ENCODE data around the gene MEF2D.

The MEF2D gene

DNA sequence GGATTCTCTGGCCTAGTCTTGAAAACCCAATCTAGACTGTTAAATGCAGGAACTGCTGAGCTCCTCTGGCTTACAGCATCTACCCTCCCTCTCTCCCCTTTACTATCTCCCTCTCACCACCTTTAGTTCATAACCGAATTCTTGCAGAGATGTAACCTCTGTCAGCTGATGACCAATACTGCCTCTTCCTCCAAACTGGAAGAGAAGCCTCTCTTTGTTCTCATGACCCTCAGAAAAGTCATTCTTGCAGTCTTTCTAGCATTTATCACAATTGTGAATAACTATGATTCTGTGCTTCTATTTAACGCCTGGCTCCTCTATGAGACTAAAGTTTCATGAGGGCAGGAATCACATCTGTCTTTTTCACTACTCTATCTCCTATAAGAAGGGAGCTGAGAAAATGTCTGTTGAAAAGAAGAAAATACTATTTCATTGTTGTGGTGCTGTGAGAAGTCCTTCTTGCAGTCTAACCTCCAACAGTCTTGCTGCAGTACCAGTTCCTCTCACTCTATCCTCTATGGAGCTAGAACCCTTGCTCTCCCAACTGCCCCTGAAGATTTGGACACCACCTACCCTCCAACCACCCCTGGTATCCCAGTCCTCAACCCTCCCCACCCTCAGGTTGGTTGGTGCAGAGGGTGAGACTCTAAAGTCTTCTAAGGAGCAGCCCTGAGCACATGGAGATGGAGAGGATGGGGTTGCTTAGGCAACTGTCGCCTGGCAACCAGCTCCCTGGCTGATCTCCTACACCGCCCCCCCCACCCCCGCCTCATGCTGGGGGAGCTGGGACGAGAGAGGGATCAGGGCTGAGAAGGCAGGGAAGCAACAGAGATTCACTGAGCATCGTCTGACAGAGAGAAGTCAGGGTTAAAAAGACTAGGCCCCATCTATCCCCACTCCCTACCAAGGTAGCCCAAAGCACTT is 13.9 kb downstream of the MEF2D start:
- no peak for DNase-seq (ENCODE audit: low spot score)

DNA sequence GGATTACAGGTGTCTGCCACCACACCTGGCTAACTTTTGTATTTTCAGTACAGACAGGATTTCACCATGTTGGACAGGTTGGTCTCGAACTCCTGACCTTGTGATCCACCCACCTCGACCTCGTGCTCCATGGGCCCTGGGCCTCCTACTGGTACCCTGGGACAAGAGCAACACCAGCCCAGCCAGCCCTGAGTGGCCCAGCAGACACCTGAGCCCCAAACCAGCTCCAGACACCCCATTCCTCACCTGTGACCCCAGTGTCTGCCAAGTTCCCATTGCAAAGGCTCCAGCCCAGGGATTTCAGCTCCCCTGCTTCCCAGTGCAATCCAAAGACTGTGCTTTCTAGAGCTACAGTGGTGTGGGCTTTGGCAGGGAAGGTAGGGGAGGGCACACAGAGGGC is 14.6 kb downstream of the MEF2D start:
- no peak for DNase-seq (ENCODE audit: low spot score)

GRCh38 chr1:156484480-156485058 is 16.0 kb downstream of the MEF2D start:
- DNase-seq (ENCODE audit: low spot score) = no peak

DNA sequence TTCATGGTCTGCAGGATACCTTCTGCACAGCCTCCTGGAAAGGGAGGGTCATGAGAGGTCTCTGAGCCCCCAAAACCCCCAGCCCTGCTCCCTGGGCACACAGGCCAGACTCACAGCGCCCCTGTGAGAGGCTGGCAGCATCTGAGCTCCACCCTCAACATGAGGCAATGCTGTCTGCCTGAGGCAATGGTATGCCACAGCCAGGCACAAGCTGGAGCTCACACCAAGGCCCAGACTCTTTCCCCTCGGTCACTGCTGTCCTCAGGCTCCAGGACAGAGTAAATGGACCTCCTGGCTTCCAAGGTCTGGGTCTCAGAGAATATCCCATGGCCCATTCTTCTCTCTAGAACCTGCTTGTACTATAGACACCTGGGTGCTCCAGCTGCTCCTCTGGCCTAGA is 17.2 kb downstream of the MEF2D start:
- DNase-seq (ENCODE audit: low spot score) = no peak

- no peak for DNase-seq (ENCODE audit: low spot score)
Measured at GRCh38 chr1:156482276-156482675, 18.3 kb downstream of the MEF2D start.

DNA sequence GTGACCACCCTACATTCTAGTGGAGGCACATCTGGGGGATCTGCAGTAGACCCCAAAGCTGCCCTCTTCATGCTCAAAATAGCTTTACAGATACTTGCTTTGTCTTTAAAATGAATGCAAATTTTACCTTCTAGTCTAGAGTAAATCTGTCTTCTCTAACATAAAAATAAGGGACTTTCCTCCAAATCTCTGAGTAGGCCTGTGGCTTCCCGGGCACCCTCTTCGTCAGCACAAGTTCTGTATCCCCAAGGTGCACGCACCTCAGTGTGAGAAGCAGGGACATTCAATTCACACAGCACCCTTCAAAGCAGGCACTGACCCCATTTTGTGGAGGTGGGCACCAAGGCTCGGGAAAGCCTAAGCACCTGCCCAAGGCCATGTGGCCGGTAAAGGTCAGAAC is 19.0 kb downstream of the MEF2D start:
- DNase-seq (ENCODE audit: low spot score) = peak; percentile 28

DNA sequence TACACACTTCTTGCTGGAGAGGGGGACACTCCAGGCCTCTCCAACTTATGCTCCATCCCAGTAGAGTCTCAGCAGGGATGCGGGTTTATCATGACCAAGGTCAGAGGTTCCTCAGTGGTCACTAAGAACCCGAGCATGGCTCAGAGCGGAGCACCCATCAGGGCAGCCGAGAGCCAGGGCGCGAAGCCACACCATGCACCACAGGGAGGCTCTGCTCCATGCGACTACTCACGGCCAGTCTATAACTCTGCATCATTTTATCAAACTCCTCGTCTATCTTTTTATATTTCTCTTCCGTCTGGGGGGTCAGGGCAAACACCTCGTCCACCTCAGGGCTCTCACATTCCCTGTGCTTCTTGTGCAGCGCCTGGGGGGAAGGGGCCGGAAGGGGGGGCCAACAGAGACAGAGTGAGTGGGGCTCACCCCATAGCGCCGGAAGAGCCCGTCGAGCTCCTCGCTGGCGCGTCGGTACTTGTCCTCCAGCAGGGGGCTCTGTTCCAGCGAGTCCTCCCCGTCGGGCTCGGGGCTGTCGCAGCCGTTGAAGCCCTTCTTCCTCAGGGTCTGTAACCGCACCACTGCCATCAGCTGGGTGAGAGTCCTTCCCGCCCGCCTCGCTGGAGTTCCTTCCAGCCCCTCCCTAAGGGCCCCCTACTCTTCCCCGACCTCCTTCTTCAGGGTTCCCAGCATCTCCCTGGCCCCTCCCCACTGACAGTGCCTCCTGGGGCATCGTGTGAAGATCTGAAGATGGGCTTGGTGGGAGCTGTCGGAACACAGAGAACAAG is 20.0 kb downstream of the MEF2D start:
- peak; percentile 80 for DNase-seq (ENCODE audit: low spot score)

- no peak for DNase-seq (ENCODE audit: low spot score)
Measured at GRCh38 chr1:156480016-156480370, 20.6 kb downstream of the MEF2D start.

DNA sequence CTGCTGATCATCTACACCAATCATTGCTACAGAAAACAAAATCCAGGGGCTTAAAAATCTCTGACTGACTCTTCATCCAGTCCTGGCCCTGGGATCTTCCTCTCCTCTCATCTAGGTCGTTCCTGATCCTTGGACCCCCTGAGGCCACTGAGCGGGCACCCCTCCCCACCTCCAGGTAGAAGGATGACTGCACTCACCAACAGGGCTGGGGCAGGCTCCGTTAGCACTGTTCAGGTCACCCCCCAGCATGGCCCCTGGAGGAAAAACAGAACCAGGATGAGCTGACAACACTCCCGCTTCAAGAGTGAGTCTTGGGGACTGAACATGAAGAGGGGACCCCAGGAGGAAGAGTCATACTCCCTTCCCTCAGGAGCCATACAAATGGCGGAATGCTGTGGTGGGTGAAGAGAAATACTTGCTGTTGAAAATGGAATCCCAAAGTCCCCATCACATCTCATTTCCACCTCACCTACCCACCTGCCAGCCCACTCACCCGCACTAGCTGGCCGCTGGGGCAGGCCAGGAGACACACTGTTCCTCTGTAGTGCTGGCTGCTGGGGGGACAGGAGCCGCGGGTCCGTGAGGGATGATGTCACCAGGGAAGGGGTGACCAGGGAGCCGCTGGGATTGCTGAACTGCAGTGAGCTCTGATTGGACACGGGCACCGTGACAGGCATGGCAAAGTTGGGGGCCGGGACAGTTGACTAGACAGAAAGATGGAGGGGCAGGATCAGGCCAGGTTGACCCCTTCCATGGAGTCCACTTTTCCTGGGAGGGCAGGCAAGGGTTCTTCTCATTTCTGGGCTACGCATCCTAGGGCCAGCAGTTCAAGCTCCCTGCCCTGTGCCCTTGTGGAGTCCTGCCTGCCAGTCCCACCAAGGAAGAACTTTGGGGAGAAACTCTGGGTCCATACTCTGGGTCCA is 21.2 kb downstream of the MEF2D start:
- no peak for DNase-seq (ENCODE audit: low spot score)

- DNase-seq (ENCODE audit: low spot score) = no peak
Measured at GRCh38 chr1:156478250-156478627, 22.3 kb downstream of the MEF2D start.

- DNase-seq (ENCODE audit: low spot score) = no peak
Measured at GRCh38 chr1:156477526-156478249, 22.9 kb downstream of the MEF2D start.

DNA sequence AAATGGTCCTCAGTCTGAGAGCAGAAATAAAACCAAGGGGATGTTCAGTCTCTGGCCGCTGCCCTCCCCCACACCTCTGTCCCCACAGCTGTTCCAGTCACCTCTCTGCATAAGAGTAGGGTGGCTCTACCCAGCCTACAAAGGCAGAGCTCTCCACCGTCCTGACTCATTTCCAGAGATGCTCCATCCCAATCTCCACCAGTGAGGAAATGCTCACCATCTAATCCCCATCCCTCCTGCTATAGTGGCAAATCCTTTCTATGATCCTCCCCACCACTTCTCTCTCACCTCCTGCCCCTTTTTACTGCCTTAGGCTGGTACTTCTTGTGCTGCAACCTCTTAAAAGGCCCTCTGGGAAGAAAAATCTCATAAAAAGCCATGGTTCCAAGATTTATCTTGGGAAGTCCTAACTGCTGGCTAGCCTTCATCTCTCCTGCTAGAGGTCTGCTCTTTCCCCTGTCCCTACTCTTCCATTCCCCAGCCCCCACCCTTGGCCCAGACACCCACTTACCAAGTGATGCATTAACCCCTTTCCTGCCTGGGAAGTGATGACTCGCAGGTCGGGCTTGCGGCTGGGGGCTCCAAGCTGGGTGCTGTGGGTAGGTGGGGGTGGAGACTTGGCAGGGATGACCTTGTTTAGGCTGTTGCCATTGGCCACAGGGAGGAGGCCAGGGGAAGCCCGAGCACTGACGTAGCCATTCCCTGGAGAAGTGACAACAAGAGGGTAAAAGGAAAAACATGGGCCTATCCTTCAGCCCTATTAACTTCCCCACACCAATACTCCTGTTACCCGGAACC is 23.9 kb downstream of the MEF2D start:
- DNase-seq (ENCODE audit: low spot score) = no peak

- no peak for DNase-seq (ENCODE audit: low spot score)
Measured at GRCh38 chr1:156475568-156476500, 24.7 kb downstream of the MEF2D start.

- no peak for DNase-seq (ENCODE audit: low spot score)
Measured at GRCh38 chr1:156474966-156475365, 25.6 kb downstream of the MEF2D start.

DNA sequence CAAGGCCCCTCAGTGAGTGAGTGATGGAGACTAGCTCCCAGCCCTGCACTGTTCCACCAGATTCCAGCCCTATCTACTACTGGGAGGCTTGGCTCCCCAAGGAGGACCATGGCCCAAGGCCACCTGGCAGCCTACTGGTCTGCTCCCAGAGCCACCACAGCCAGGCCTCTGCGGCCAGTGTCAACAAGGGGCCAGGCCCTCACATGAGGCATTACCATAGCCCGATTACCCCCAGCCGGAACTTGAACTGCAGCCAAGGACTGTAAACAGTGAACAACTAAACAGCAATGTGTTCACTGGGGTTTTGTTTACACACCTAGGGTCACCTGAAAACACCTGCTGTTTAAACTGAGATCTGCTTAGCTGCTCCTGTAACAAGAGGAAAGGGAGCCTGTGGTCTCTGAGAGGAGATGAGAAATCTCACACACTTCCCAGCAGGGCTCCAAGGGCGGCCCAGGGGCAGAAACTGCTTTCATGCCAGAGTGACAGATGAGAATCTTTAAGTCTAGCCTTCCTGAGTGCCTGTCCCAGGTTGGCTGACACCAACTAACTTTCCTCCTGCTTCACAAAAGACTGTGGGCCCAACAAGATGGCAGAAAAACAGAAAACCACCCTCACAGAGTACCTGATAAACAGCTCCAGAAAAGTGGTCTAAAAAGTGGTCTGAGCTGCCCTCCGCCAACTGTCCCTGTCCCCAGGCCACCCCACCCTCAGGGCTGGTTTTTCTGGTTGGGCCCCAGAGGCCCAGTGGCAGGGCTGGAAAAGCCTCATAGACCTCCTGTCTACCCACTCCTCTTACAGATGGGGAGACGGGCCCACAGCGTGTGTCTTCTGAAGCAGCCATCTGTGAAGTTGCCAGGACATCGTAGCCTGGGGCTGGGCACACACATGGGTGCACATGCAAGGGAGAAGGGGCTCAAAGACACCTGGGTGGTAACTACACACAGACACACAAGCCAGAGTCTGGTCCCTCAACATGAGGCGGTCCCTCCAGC is 28.8 kb downstream of the MEF2D start:
- no peak for DNase-seq (ENCODE audit: low spot score)

DNA sequence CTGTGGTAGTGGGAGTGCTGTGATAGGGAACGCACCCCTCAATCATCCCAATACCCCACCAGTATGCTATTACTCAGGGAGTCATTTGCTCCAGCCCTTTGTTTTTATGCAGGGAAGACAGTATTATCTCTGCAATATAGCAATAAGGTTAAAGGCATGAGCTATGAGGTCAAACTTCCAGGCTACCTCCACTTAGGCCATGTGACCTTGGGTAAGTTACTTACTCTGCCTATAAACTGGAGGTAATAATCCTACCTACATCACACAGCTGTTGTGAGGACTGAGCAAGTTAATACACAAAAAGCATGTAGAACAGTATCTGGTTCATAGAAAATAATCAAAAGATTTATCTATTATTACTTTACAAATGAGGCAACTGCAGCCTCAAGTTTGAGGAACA is 30.1 kb downstream of the MEF2D start:
- no peak for DNase-seq (ENCODE audit: low spot score)

GRCh38 chr1:156468693-156469345 is 31.8 kb downstream of the MEF2D start:
- DNase-seq (ENCODE audit: low spot score) = no peak

Data from CD4-positive, alpha-beta T cell treated with Interleukin-2 at 100 ng/mL for 4 hours (primary cell).